K562 (cell line): ENCODE results near the gene SENP8. TPM values are rescaled to one million over a fixed set of nuclear protein-coding genes. Genes with fewer than 3 reads are reported as not detected.

Experiments
- ATAC-seq: fragments of 200-7000 bp; cut with Tn5 transposase; 3 replicates; pipeline ENCODE4 v1.9.1; 2020; ENCODE audit warnings: moderate library complexity
- BruUV-seq: library from RNA; stranded (reverse); fragments of 400-500 nt; replicated peaks from 2 replicates; lab custom pipeline; 2021; lab: Mats Ljungman, UMichigan
- CTCF ChIA-PET: fragments of 300-600 bp; formaldehyde crosslinking; extraction: SDS; loops from one replicate; lab custom pipeline; 2021; ENCODE audit warnings: low intra/inter-chr PET ratio; lab: Yijun Ruan, JAX
- POLR2A ChIA-PET: fragments of 300-600, 350-650 bp; sonication (Branson Sonifier 250); formaldehyde crosslinking; extraction: SDS; loops from one replicate; lab custom pipeline; 2021; ENCODE audit warnings: antibody characterized with exemption, inconsistent platforms; lab: Yijun Ruan, JAX
- DNase-seq, 4 experiments: peaks; one replicate each; pipeline versions ENCODE4 v3.0.0 to v3.0.0-alpha.2; 2011 to 2018; ENCODE audit warnings: low spot score in 3 of 4, mixed read lengths in 3 of 4; ENCODE audit errors: extremely low read depth in 1 of 4
- FAIRE-seq: peaks from 2 replicates; lab custom pipeline; 2011; peaks lifted over from hg19 to GRCh38; lab: Jason Lieb, UNC
- H2AFZ ChIP-seq: 2 replicates; pipeline ENCODE4 v1.6.0; 2011; ENCODE audit warnings: low read depth, low read length, control low read depth, inconsistent platforms
- H3K27ac ChIP-seq: fragments of 200-600 bp; 3 replicates; pipeline ENCODE4 v1.8.0; 2011; ENCODE audit warnings: low read depth, mild to moderate bottlenecking, control low read depth, inconsistent platforms, low read length, moderate library complexity, mixed read lengths; ENCODE audit errors: extremely low read depth
- H3K27me3 ChIP-seq, 2 experiments: fragments of 300-600 bp in 1 of 2; 2 replicates in 1 of 2; 3 replicates in 1 of 2; pipeline versions ENCODE4 v1.6.0 to v1.8.0; 2011; ENCODE audit warnings: inconsistent platforms in 2 of 2, low read length in 2 of 2, mild to moderate bottlenecking in 1 of 2, mixed read lengths in 1 of 2, moderate library complexity in 1 of 2; ENCODE audit not compliant: control insufficient read depth in 2 of 2, insufficient read depth in 2 of 2
- H3K36me3 ChIP-seq: fragments of 300-600 bp; 3 replicates; pipeline ENCODE4 v1.8.0; 2011; ENCODE audit warnings: mild to moderate bottlenecking, low read length, inconsistent platforms; ENCODE audit not compliant: control insufficient read depth, insufficient read depth
- H3K4me1 ChIP-seq, 2 experiments: fragments of 200-600 bp in 1 of 2; replicated peaks in 1 of 2; 2 replicates in 1 of 2; 3 replicates in 1 of 2; pipeline versions ENCODE4 v1.5.1 to v1.8.0; 2011; ENCODE audit warnings: inconsistent platforms in 2 of 2, low read length in 2 of 2, mild to moderate bottlenecking in 1 of 2, mixed read lengths in 1 of 2, moderate library complexity in 1 of 2; ENCODE audit not compliant: control insufficient read depth in 2 of 2, insufficient read depth in 2 of 2
- H3K4me2 ChIP-seq: 2 replicates; pipeline ENCODE4 v1.6.1; 2011; ENCODE audit warnings: low read length, control low read depth, inconsistent platforms, mixed read lengths; ENCODE audit not compliant: insufficient read depth
- H3K4me3 ChIP-seq: fragments of 200-600 bp; sonication (generic), shearing (Covaris generic); 2 replicates; pipeline ENCODE4 v1.5.1; 2016; ENCODE audit warnings: control low read depth, inconsistent platforms
- H3K79me2 ChIP-seq: fragments of 200-600 bp; 3 replicates; pipeline ENCODE4 v1.8.0; 2011; ENCODE audit warnings: low read length, inconsistent platforms; ENCODE audit not compliant: control insufficient read depth, insufficient read depth
- H3K9ac ChIP-seq, 2 experiments: 2 replicates each; pipeline versions ENCODE4 v1.6.0 to v1.6.1; 2011; ENCODE audit warnings: low read depth in 2 of 2, low read length in 2 of 2, control low read depth in 1 of 2, inconsistent platforms in 1 of 2, mild to moderate bottlenecking in 1 of 2, mixed read lengths in 1 of 2; ENCODE audit not compliant: insufficient read depth in 1 of 2
- H3K9me1 ChIP-seq: one replicate; pipeline ENCODE4 v1.6.0; 2011; ENCODE audit warnings: inconsistent platforms, mild to moderate bottlenecking, low read length, moderate library complexity; ENCODE audit not compliant: control insufficient read depth, insufficient read depth
- H3K9me3 ChIP-seq: replicated peaks from 2 replicates; pipeline ENCODE4 v1.5.1; 2011; ENCODE audit warnings: low read depth, low read length, inconsistent platforms; ENCODE audit not compliant: control insufficient read depth, insufficient read depth
- H4K20me1 ChIP-seq: replicated peaks from 2 replicates; pipeline ENCODE4 v1.6.1; 2011; ENCODE audit warnings: low read length, inconsistent platforms, mixed read lengths; ENCODE audit not compliant: control insufficient read depth, insufficient read depth
- DEAF1 ChIP-seq: fragments of 450-650 bp; formaldehyde crosslinking; IDR thresholded peaks from 2 replicates; pipeline ENCODE4 v1.4.0; 2020; ENCODE audit warnings: mild to moderate bottlenecking, moderate library complexity
- EGR1 ChIP-seq: fragments of 450-650 bp; conservative IDR thresholded peaks from 2 replicates; pipeline ENCODE4 v1.6.1; 2017; ENCODE audit warnings: mild to moderate bottlenecking
- EWSR1 ChIP-seq: fragments of 450-650 bp; IDR thresholded peaks from 2 replicates; pipeline ENCODE4 v1.6.1; 2018; ENCODE audit warnings: borderline replicate concordance, mild to moderate bottlenecking, low read depth, moderate library complexity; ENCODE audit not compliant: partially characterized antibody
- FOS ChIP-seq: IDR thresholded peaks from 3 replicates; pipeline ENCODE4 v1.6.1; 2011; ENCODE audit not compliant: insufficient read length; ENCODE audit errors: extremely low read depth
- FOXJ2 ChIP-seq: fragments of 200-800 bp; sonication (Bioruptor generic); IDR thresholded peaks from 2 replicates; pipeline ENCODE4 v1.6.1; 2016; ENCODE audit warnings: missing genetic modification characterization, missing compliant biosample characterization
- FUS ChIP-seq: fragments of 200-400 bp; formaldehyde crosslinking; optimal IDR thresholded peaks from 2 replicates; pipeline ENCODE3; 2017; ENCODE audit warnings: low read depth, low read length
- IFI16 ChIP-seq: fragments of 250-450 bp; sonication (Bioruptor Pico); IDR thresholded peaks from 2 replicates; pipeline ENCODE4 v2.1.2; 2022; ENCODE audit warnings: mild to moderate bottlenecking, inconsistent platforms
- ILF3 ChIP-seq: fragments of 450-650 bp; IDR thresholded peaks from 2 replicates; pipeline ENCODE4 v1.6.1; 2018; ENCODE audit warnings: antibody characterized with exemption, mild to moderate bottlenecking, moderate library complexity, borderline replicate concordance
- MECOM ChIP-seq: fragments of 250-450 bp; sonication (Bioruptor Pico); IDR thresholded peaks from 2 replicates; pipeline ENCODE4 v1.8.0; 2022; ENCODE audit warnings: inconsistent platforms
- NCOA2 ChIP-seq, 2 experiments: fragments of 450-650 bp; IDR thresholded peaks; 2 replicates each; pipeline ENCODE4 v1.6.1; 2018; ENCODE audit warnings: mild to moderate bottlenecking in 2 of 2, moderate library complexity in 1 of 2; ENCODE audit not compliant: partially characterized antibody in 2 of 2
- NFRKB ChIP-seq: fragments of 450-650 bp; IDR thresholded peaks from 2 replicates; pipeline ENCODE4 v1.6.1; 2016; ENCODE audit warnings: low read depth
- NUFIP1 ChIP-seq: fragments of 450-650 bp; IDR thresholded peaks from 2 replicates; pipeline ENCODE4 v1.6.1; 2018; ENCODE audit not compliant: partially characterized antibody
- SMARCB1 ChIP-seq: IDR thresholded peaks from 2 replicates; pipeline ENCODE4 v1.6.1; 2011; ENCODE audit warnings: improper control_type of control experiment, low read depth; ENCODE audit not compliant: insufficient read length
- TBL1XR1 ChIP-seq, 2 experiments: IDR thresholded peaks; 2 replicates each; pipeline ENCODE4 v1.6.1; 2012; ENCODE audit warnings: improper control_type of control experiment in 2 of 2, low read length in 2 of 2, mild to moderate bottlenecking in 1 of 2
- XRCC5 ChIP-seq: fragments of 200-400 bp; formaldehyde crosslinking; IDR thresholded peaks from 2 replicates; pipeline ENCODE4 v1.6.1; 2017; ENCODE audit warnings: low read depth, mild to moderate bottlenecking, low read length
- ZNF398 ChIP-seq: fragments of 250-450 bp; sonication (Bioruptor Pico); IDR thresholded peaks from 2 replicates; pipeline ENCODE4 v1.8.0; 2021; ENCODE audit warnings: moderate library complexity, mild to moderate bottlenecking, inconsistent platforms
- ZNF589 ChIP-seq: fragments of 200-800 bp; sonication (Bioruptor generic); IDR thresholded peaks from 2 replicates; pipeline ENCODE4 v1.6.1; 2016; ENCODE audit warnings: low read depth, missing genetic modification characterization, missing compliant biosample characterization
- WGBS: fragments of 100-300 bp; shearing (Covaris generic); methylation state at CpG from one replicate; pipeline ENCODE4 v1.1.6; 2016; ENCODE audit warnings: low coverage, mixed read lengths; ENCODE audit not compliant: insufficient coverage; ENCODE audit errors: missing lambda C conversion rate; 5-methylcytosine and 5-hydroxymethylcytosine counted together
- in situ Hi-C: fragments of 300-500 bp; cut with MboI; formaldehyde crosslinking; loops from 4 replicates; pipeline ENCODE4 v1.15.0; 2018; ENCODE audit warnings: inconsistent platforms, mixed read lengths
- intact Hi-C: fragments of 100-400 bp; cut with micrococcal nuclease; formaldehyde crosslinking; loops from 2 replicates; pipeline ENCODE4 v1.14.2; 2022
- polyA plus RNA-seq, 8 experiments: library from polyadenylated mRNA; depleted of rRNA in 4 of 8; stranded (reverse) in 5 of 8; unstranded in 3 of 8; fragments of >200 nt; fragmentation: Nextera tagmentation in 2 of 8; fragmentation: Illumina TruSeq in 1 of 8; extraction: Ambion mirVana in 2 of 8; extraction: Trizol in 1 of 8; gene quantifications; 2 replicates each; pipeline versions ENCODE4 v1.2.1 to v1.2.3, GENCODE V29; 2011 to 2014; ENCODE audit warnings: inconsistent platforms in 1 of 8, missing spikeins in 1 of 8
- total RNA-seq, 7 experiments: library from RNA; depleted of rRNA in 6 of 7; stranded (reverse); fragments of >200 nt in 6 of 7; fragmentation: Illumina TruSeq in 2 of 7; extraction: Trizol in 2 of 7; gene quantifications; 2 replicates each; pipeline versions ENCODE4 v1.2.1 to v1.2.3, GENCODE V29; 2011 to 2021; ENCODE audit warnings: low replicate concordance in 1 of 7
- TF ChIP-seq, protein P1 (sequence below): fragments of 450-650 bp; formaldehyde crosslinking; IDR thresholded peaks from 2 replicates; pipeline ENCODE4 v1.4.0; 2022; ENCODE audit warnings: mild to moderate bottlenecking, moderate library complexity

SENP8 gene
- total and polyA plus RNA-seq, 9 of the 15 experiments (the other 6 are each of a cell fraction or from before 2014, with no cell fraction given) = 1.4 to 5.4 (median 2.4) TPM

DNA sequence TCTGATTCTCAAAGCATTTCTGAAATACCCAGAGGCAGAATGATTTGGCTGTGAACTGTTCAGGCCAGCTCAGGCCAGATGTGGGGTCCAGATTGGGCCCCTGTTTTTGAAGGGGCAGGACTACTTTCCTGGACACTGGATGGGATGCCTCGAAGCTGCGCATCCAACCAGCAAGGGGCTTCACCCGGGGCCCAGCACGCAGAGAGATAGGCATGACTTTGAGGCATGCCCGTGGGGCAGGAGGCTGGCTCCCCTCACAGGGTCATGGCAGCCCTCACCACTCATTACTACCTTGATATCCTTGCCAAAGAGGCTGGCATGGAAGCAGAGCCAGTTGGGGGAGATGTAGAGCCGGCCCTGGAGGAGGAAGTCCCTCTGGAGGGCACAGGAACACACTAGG is 49.2 kb downstream of the SENP8 start:
- no peak overlapping the region for H3K4me3 ChIP-seq
- peaks cover 8 to 12% of the 10 kb centered on the region in 2 experiments; a peak in 4 of 5 replicates for H3K4me1 ChIP-seq
- intact Hi-C loops (no loop called here), in situ Hi-C loops (no loop called here)
- BruUV-seq = no TSS peak
- 0% methylated on average over 6 of the region's 6 CpGs for WGBS
- ATAC-seq (no peak), FAIRE-seq (no peak), DNase-seq (no peak)
- no peak overlapping the region for H3K4me2 ChIP-seq
- ChIA-PET POLR2A (interaction anchor here (0.5 to 1.1 kb wide), 2 partner anchors 16 to 30 kb away, joined by 3 to 4 read pairs; partner anchors contain the start of gene GRAMD2A), CTCF (no interaction called here)
- no peak overlapping the region for H3K27ac ChIP-seq
- H3K79me2 ChIP-seq = no peaks in the 10 kb centered on the region
- TF ChIP-seq DEAF1 (CRISPR knock-in tag) = no peak
- TF ChIP-seq XRCC5 = no peak
- TF ChIP-seq ZNF398 (CRISPR knock-in tag) = no peak
- no peak for TF ChIP-seq FUS
- no peak for TF ChIP-seq NUFIP1
- no peak for TF ChIP-seq NFRKB
- no peak for TF ChIP-seq SMARCB1
- TF ChIP-seq IFI16 = no peak
- no peak for TF ChIP-seq EGR1
- TF ChIP-seq FOXJ2 (tag) = no peak
- TF ChIP-seq ILF3 = no peak
- TF ChIP-seq MECOM (CRISPR knock-in tag) = no peak
- TF ChIP-seq EWSR1 = no peak
- TF ChIP-seq, protein P1, sequence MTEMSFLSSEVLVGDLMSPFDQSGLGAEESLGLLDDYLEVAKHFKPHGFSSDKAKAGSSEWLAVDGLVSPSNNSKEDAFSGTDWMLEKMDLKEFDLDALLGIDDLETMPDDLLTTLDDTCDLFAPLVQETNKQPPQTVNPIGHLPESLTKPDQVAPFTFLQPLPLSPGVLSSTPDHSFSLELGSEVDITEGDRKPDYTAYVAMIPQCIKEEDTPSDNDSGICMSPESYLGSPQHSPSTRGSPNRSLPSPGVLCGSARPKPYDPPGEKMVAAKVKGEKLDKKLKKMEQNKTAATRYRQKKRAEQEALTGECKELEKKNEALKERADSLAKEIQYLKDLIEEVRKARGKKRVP (CRISPR knock-in tag) = no peak
- no peak for TF ChIP-seq ZNF589 (CRISPR knock-in tag)
- TF ChIP-seq NCOA2 (IDR thresholded peaks at IDR 0.05; ENCODE audit: partially characterized antibody in 2 of 2) = no peak
- TF ChIP-seq TBL1XR1 (IDR thresholded peaks at IDR 0.05; ENCODE audit: low read length in 2 of 2) = no peak
- no peak for TF ChIP-seq FOS
- no peak overlapping the region for H2AFZ ChIP-seq
- no peaks in the 10 kb centered on the region for H3K36me3 ChIP-seq
- peaks cover 8% of the 10 kb centered on the region; the same call in 1 of the 2 replicates for H4K20me1 ChIP-seq
- H3K9me3 ChIP-seq = no peaks in the 10 kb centered on the region
- no peaks in the 10 kb centered on the region for H3K9me1 ChIP-seq
- H3K9ac ChIP-seq = no peak overlapping the region
- H3K27me3 ChIP-seq = peaks cover 5 to 56% of the 10 kb centered on the region in 2 experiments
